ENCODE data around the gene LGI4. TPM values are rescaled to one million over a fixed set of nuclear protein-coding genes. Genes with fewer than 3 reads are reported as not detected.

LGI4 gene
- polyA plus RNA-seq, 2 of the 4 experiments (the other 2 are of a cell fraction): 0.06 to 0.09 TPM

DNA sequence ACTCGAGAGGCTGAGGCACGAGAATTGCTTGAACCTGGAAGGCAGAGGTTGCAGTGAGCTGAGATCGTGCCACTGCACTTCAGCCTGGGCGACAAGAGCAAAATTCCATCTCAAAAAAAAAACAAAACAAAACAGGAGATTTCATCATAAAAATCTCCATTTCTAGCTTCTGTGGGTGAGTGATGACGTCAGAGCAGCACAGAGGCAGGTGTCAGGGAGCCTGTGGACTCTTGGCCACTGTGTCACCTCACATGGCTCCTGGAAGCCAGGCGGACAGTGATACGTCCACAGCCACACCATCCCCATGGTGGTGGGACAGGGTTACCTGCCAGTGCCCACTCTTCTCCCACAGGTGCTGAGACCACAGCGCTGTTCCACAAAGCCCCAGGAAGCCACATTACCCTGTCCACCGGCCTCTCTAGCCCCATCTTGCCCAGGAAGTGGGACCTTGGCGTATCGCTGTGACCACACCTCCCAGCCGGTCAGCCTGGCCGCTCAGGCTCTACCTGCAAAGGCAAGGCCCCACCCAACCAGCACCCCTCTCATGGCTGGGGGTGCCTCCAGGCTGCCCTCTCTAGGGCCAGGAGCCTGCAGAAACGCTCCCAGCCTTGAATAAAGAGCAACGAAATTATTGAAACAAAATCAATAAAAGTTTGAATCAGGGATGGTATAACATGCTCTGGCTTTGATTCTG lies 21.7 kb downstream of the LGI4 start:
- no peak for TF ChIP-seq FOSL2 (IDR thresholded peaks at IDR 0.05)
- no peak for TF ChIP-seq FOSL2 (CRISPR knock-in tag; IDR thresholded peaks at IDR 0.05)
- TF ChIP-seq POLR2AphosphoS2 (conservative IDR thresholded peaks at IDR 0.05; ENCODE audit: low read length): no peak
- TF ChIP-seq PHF8 (IDR thresholded peaks at IDR 0.05; ENCODE audit: borderline replicate concordance, low read depth): no peak
- TF ChIP-seq RARB (CRISPR knock-in tag; IDR thresholded peaks at IDR 0.05): no peak
- no peak for TF ChIP-seq FOSB (CRISPR knock-in tag; IDR thresholded peaks at IDR 0.05)
- no peak for TF ChIP-seq JUNB (IDR thresholded peaks at IDR 0.05)
- TF ChIP-seq, protein P1, sequence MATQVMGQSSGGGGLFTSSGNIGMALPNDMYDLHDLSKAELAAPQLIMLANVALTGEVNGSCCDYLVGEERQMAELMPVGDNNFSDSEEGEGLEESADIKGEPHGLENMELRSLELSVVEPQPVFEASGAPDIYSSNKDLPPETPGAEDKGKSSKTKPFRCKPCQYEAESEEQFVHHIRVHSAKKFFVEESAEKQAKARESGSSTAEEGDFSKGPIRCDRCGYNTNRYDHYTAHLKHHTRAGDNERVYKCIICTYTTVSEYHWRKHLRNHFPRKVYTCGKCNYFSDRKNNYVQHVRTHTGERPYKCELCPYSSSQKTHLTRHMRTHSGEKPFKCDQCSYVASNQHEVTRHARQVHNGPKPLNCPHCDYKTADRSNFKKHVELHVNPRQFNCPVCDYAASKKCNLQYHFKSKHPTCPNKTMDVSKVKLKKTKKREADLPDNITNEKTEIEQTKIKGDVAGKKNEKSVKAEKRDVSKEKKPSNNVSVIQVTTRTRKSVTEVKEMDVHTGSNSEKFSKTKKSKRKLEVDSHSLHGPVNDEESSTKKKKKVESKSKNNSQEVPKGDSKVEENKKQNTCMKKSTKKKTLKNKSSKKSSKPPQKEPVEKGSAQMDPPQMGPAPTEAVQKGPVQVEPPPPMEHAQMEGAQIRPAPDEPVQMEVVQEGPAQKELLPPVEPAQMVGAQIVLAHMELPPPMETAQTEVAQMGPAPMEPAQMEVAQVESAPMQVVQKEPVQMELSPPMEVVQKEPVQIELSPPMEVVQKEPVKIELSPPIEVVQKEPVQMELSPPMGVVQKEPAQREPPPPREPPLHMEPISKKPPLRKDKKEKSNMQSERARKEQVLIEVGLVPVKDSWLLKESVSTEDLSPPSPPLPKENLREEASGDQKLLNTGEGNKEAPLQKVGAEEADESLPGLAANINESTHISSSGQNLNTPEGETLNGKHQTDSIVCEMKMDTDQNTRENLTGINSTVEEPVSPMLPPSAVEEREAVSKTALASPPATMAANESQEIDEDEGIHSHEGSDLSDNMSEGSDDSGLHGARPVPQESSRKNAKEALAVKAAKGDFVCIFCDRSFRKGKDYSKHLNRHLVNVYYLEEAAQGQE (IDR thresholded peaks at IDR 0.05): no peak
- no peak for TF ChIP-seq CEBPB (IDR thresholded peaks at IDR 0.05)
- no peak for TF ChIP-seq ZSCAN20 (CRISPR knock-in tag; IDR thresholded peaks at IDR 0.05)
- TF ChIP-seq NPAS2 (CRISPR knock-in tag; IDR thresholded peaks at IDR 0.05; ENCODE audit: borderline replicate concordance): no peak
- no peak for TF ChIP-seq EHF (CRISPR knock-in tag; IDR thresholded peaks at IDR 0.05)
- TF ChIP-seq, protein P2, sequence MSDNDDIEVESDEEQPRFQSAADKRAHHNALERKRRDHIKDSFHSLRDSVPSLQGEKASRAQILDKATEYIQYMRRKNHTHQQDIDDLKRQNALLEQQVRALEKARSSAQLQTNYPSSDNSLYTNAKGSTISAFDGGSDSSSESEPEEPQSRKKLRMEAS (IDR thresholded peaks at IDR 0.05): no peak
- no peak for TF ChIP-seq ESRRA (IDR thresholded peaks at IDR 0.05; ENCODE audit: borderline replicate concordance, low read length)
- TF ChIP-seq MAFK (IDR thresholded peaks at IDR 0.05; ENCODE audit: partially characterized antibody): no peak
- TF ChIP-seq, protein P3, sequence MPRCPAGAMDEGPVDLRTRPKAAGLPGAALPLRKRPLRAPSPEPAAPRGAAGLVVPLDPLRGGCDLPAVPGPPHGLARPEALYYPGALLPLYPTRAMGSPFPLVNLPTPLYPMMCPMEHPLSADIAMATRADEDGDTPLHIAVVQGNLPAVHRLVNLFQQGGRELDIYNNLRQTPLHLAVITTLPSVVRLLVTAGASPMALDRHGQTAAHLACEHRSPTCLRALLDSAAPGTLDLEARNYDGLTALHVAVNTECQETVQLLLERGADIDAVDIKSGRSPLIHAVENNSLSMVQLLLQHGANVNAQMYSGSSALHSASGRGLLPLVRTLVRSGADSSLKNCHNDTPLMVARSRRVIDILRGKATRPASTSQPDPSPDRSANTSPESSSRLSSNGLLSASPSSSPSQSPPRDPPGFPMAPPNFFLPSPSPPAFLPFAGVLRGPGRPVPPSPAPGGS (IDR thresholded peaks at IDR 0.05): no peak
- TF ChIP-seq CHD4 (IDR thresholded peaks at IDR 0.05; ENCODE audit: borderline replicate concordance): no peak
- TF ChIP-seq, protein P4, sequence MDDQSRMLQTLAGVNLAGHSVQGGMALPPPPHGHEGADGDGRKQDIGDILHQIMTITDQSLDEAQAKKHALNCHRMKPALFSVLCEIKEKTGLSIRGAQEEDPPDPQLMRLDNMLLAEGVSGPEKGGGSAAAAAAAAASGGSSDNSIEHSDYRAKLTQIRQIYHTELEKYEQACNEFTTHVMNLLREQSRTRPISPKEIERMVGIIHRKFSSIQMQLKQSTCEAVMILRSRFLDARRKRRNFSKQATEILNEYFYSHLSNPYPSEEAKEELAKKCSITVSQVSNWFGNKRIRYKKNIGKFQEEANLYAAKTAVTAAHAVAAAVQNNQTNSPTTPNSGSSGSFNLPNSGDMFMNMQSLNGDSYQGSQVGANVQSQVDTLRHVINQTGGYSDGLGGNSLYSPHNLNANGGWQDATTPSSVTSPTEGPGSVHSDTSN (IDR thresholded peaks at IDR 0.05): no peak
- TF ChIP-seq FOXS1 (CRISPR knock-in tag; IDR thresholded peaks at IDR 0.05): no peak
- Histone ChIP-seq H3K9me3 (no peaks in the 10 kb centered on the region), H3K27ac (no peak overlapping the region), H3K4me2 (no peak overlapping the region), H3K4me3 (no peak overlapping the region), H3K4me1 (peaks cover 16% of the 10 kb centered on the region; the same call in 1 of the 3 replicates)
- FAIRE-seq (no peak), DNase-seq (ENCODE audit: low read depth in 1 of 2, low spot score in 1 of 2) (no peak), ATAC-seq (no peak)
- POLR2A ChIA-PET: no interaction called here
- WGBS (ENCODE audit: missing lambda C conversion rate): 80% methylated on average over 15 of the region's 15 CpGs
- CTCF ChIA-PET: interaction anchor here (0.6 to 2.6 kb wide), 7 partner anchors 10 to 436 kb away, joined by 3 to 11 read pairs (median 7); no protein-coding TSS in a partner anchor

DNA sequence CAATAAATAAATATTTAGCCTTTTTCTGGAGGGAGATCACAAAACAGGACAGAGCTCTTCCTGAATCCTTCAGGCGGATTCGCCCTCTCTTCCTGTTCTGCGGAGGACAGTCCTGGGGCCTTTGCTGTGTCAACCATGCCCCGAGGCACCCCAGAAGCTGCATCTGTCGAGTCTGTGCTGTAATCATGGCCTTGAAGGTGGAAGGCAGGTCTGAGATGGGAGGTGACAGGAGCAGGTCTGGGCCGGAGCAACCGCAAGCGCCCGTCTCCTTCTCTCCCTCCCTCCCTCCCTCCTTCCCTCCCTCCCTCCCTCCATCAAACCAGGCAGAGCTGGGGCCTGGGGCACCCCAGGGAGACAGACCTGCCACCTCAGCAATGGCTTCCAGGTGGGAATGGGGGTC lies 23.9 kb downstream of the LGI4 start:
- DNase-seq (ENCODE audit: low read depth in 1 of 2, low spot score in 1 of 2): no peak
- POLR2A ChIA-PET: interaction anchor here (0.6 kb wide), 1 partner anchor 658 kb away, joined by 4 read pairs; no protein-coding TSS in a partner anchor
- WGBS (ENCODE audit: missing lambda C conversion rate): 67% methylated on average over 9 of the region's 9 CpGs
- Histone ChIP-seq H3K4me2 (no peak overlapping the region), H3K27ac (no peak overlapping the region), H3K9me3 (peaks cover 6% of the 10 kb centered on the region; the same call in 1 of the 3 replicates), H3K4me3 (no peak overlapping the region), H3K4me1 (peaks cover 16% of the 10 kb centered on the region; the same call in 1 of the 3 replicates)
- no peak for ATAC-seq
- CTCF ChIA-PET: interaction anchor here (0.7 to 3.0 kb wide), 11 partner anchors 11 to 138 kb away, joined by 3 to 21 read pairs (median 7); partner anchors contain the start of genes FXYD7 and LGI4
- TF ChIP-seq ZNF302 (CRISPR knock-in tag; IDR thresholded peaks at IDR 0.05) (no peak), HDAC2 (IDR thresholded peaks at IDR 0.05) (no peak), BHLHE40 (IDR thresholded peaks at IDR 0.05; ENCODE audit: low read depth, low read length) (no peak), NR3C1 (IDR thresholded peaks at IDR 0.05) (no peak), ZFP36 (IDR thresholded peaks at IDR 0.05; ENCODE audit: borderline replicate concordance, partially characterized antibody) (no peak), MYC (IDR thresholded peaks at IDR 0.05; ENCODE audit: borderline replicate concordance, low read length) (no peak), CHD4 (IDR thresholded peaks at IDR 0.05; ENCODE audit: borderline replicate concordance) (no peak), RAD21 (conservative IDR thresholded peaks at IDR 0.05 in 1 of 2, IDR thresholded peaks at IDR 0.05 in 1 of 2) (no peak), JUNB (IDR thresholded peaks at IDR 0.05) (no peak), RFX5 (IDR thresholded peaks at IDR 0.05) (no peak), TFCP2L1 (CRISPR knock-in tag; IDR thresholded peaks at IDR 0.05) (no peak), KDM1A (IDR thresholded peaks at IDR 0.05; ENCODE audit: low read depth) (no peak)
- TF ChIP-seq, protein P5, sequence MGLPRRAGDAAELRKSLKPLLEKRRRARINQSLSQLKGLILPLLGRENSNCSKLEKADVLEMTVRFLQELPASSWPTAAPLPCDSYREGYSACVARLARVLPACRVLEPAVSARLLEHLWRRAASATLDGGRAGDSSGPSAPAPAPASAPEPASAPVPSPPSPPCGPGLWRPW (IDR thresholded peaks at IDR 0.05): no peak
- TF ChIP-seq, protein P2 (IDR thresholded peaks at IDR 0.05): no peak
- TF ChIP-seq, protein P3 (IDR thresholded peaks at IDR 0.05): no peak
- peak; percentile 18 for FAIRE-seq

Measured in A549 (cell line).